HCT116 (cell line): ENCODE measurements around the gene NSMCE1. TPM values are rescaled to one million over a fixed set of nuclear protein-coding genes. Genes with fewer than 3 reads are reported as not detected.

Experiments used
- ATAC-seq: fragments of 200-7000 bp; cut with Tn5 transposase; 2 replicates; pipeline ENCODE4 v1.9.1; 2020; ENCODE audit warnings: mild to moderate bottlenecking, moderate library complexity
- BruUV-seq: library from RNA; stranded (reverse); fragments of 400-500 nt; replicated peaks from 2 replicates; lab custom pipeline; 2021; lab: Mats Ljungman, UMichigan
- CTCF ChIA-PET: fragments of 300-600 bp; sonication (Branson Sonifier 250); formaldehyde crosslinking; loops from one replicate; lab custom pipeline; 2021; ENCODE audit warnings: antibody characterized with exemption; lab: Charles Lee
- POLR2A ChIA-PET: fragments of 300-600, 350-600 bp; sonication (Branson Sonifier 250); formaldehyde crosslinking; loops from one replicate; lab custom pipeline; 2021; ENCODE audit warnings: antibody characterized with exemption; lab: Charles Lee
- RAD21 ChIA-PET, 2 experiments: fragments of 300-600 bp; sonication (Branson Sonifier 250); formaldehyde crosslinking; loops; one replicate each; lab custom pipeline; 2023; ENCODE audit warnings: low total read pairs in 2 of 2; ENCODE audit not compliant: uncharacterized antibody in 2 of 2, unreplicated experiment in 2 of 2, low non-redundant PET in 1 of 2; lab: Charles Lee
- DNase-seq: peaks from one replicate; pipeline ENCODE4 v3.0.0-alpha.2; 2010; ENCODE audit warnings: low read depth, low spot score
- H2AFZ ChIP-seq: fragments of 200-600 bp; shearing (Covaris generic), sonication (generic); 2 replicates; pipeline ENCODE4 v1.6.1; 2017; ENCODE audit warnings: low read depth, mixed run types, mixed read lengths, antibody characterized with exemption, low read length; ENCODE audit not compliant: poor library complexity, severe bottlenecking
- H3K27ac ChIP-seq: 2 replicates; pipeline ENCODE4 v1.5.1; 2012; ENCODE audit warnings: low read depth, low read length
- H3K27me3 ChIP-seq: fragments of 200-600 bp; sonication (generic); 2 replicates; pipeline ENCODE4 v1.6.1; 2016; ENCODE audit warnings: mixed run types, low read length, mixed read lengths; ENCODE audit not compliant: insufficient read depth
- H3K36me3 ChIP-seq, 2 experiments: fragments of 200-500 bp in 1 of 2; fragments of 200-600 bp in 1 of 2; sonication (Bioruptor generic) in 1 of 2; sonication (generic) in 1 of 2; 2 replicates each; pipeline versions ENCODE4 v1.5.1 to v1.6.1; 2014 to 2016; ENCODE audit warnings: low read length in 2 of 2, inconsistent platforms in 1 of 2, mixed read lengths in 1 of 2, mixed run types in 1 of 2; ENCODE audit not compliant: insufficient read depth in 2 of 2, control insufficient read depth in 1 of 2
- H3K4me1 ChIP-seq, 2 experiments: fragments of 200-600 bp in 1 of 2; sonication (generic) in 1 of 2; 2 replicates each; pipeline versions ENCODE4 v1.5.1 to v1.6.1; 2012 to 2017; ENCODE audit warnings: low read length in 2 of 2, inconsistent platforms in 1 of 2, mild to moderate bottlenecking in 1 of 2, mixed read lengths in 1 of 2, mixed run types in 1 of 2, moderate library complexity in 1 of 2; ENCODE audit not compliant: insufficient read depth in 2 of 2, control insufficient read depth in 1 of 2
- H3K4me2 ChIP-seq: fragments of 200-600 bp; sonication (generic); 2 replicates; pipeline ENCODE4 v1.6.1; 2017; ENCODE audit warnings: mixed run types, low read length, mixed read lengths
- H3K4me3 ChIP-seq, 2 experiments: fragments of 200-600 bp in 1 of 2; sonication (generic) in 1 of 2; replicated peaks in 1 of 2; 2 replicates each; pipeline ENCODE4 v1.5.1; 2011 to 2016; ENCODE audit warnings: low read length in 2 of 2, control low read depth in 1 of 2, low read depth in 1 of 2, mild to moderate bottlenecking in 1 of 2, mixed read lengths in 1 of 2, mixed run types in 1 of 2
- H3K79me2 ChIP-seq: fragments of 200-600 bp; sonication (generic); 2 replicates; pipeline ENCODE4 v1.6.1; 2017; ENCODE audit warnings: mild to moderate bottlenecking, mixed run types, low read length, moderate library complexity, mixed read lengths; ENCODE audit not compliant: insufficient read depth
- H3K9ac ChIP-seq: fragments of 200-600 bp; sonication (generic); 2 replicates; pipeline ENCODE4 v1.6.1; 2016; ENCODE audit warnings: low read length, mixed read lengths
- H3K9me2 ChIP-seq: fragments of 200-600 bp; sonication (generic), shearing (Covaris generic); 2 replicates; pipeline ENCODE4 v1.6.1; 2017; ENCODE audit warnings: mixed run types, mild to moderate bottlenecking, moderate library complexity; ENCODE audit not compliant: insufficient read depth
- H3K9me3 ChIP-seq, 2 experiments: fragments of 200-500 bp in 1 of 2; fragments of 200-600 bp in 1 of 2; sonication (Bioruptor generic) in 1 of 2; sonication (generic) in 1 of 2; 2 replicates each; pipeline ENCODE4 v1.6.1; 2014 to 2017; ENCODE audit warnings: low read length in 2 of 2, mixed read lengths in 2 of 2, inconsistent platforms in 1 of 2, low read depth in 1 of 2, mild to moderate bottlenecking in 1 of 2, mixed run types in 1 of 2, moderate library complexity in 1 of 2; ENCODE audit not compliant: control insufficient read depth in 1 of 2, insufficient read depth in 1 of 2
- H4K20me1 ChIP-seq: fragments of 200-600 bp; sonication (generic), shearing (Covaris generic); 2 replicates; pipeline ENCODE4 v1.6.1; 2017; ENCODE audit warnings: mixed run types, mild to moderate bottlenecking, moderate library complexity; ENCODE audit not compliant: insufficient read depth
- CEBPB ChIP-seq: IDR thresholded peaks from 2 replicates; pipeline ENCODE4 v1.6.1; 2012; ENCODE audit warnings: low read depth
- ELF1 ChIP-seq: IDR thresholded peaks from 2 replicates; pipeline ENCODE4 v1.6.1; 2012; ENCODE audit warnings: low read depth, borderline replicate concordance
- EZH2 ChIP-seq: fragments of 200-600 bp; sonication (generic); IDR thresholded peaks from 2 replicates; pipeline ENCODE4 v1.6.1; 2017; ENCODE audit warnings: antibody characterized with exemption, mixed run types
- EZH2phosphoT487 ChIP-seq: fragments of 200-600 bp; IDR thresholded peaks from 2 replicates; pipeline ENCODE4 v1.6.1; 2018; ENCODE audit warnings: antibody characterized with exemption, borderline replicate concordance
- FOSL1 ChIP-seq: IDR thresholded peaks from 2 replicates; pipeline ENCODE4 v1.6.1; 2012; ENCODE audit warnings: low read depth
- JUND ChIP-seq: IDR thresholded peaks from 2 replicates; pipeline ENCODE4 v1.6.1; 2012
- POLR2AphosphoS5 ChIP-seq: IDR thresholded peaks from 2 replicates; pipeline ENCODE4 v1.6.1; 2011; ENCODE audit warnings: mild to moderate bottlenecking, low read depth, low read length, moderate library complexity
- RAD21 ChIP-seq: IDR thresholded peaks from 2 replicates; pipeline ENCODE4 v1.6.1; 2012; ENCODE audit warnings: low read depth, mild to moderate bottlenecking
- SIN3A ChIP-seq: IDR thresholded peaks from 2 replicates; pipeline ENCODE4 v1.6.1; 2012; ENCODE audit warnings: low read depth
- SP1 ChIP-seq: IDR thresholded peaks from 2 replicates; pipeline ENCODE4 v1.6.1; 2012; ENCODE audit warnings: low read depth
- SRF ChIP-seq: IDR thresholded peaks from 2 replicates; pipeline ENCODE4 v1.6.1; 2012; ENCODE audit warnings: low read depth
- TCF7L2 ChIP-seq: IDR thresholded peaks from 2 replicates; pipeline ENCODE4 v1.7.0; 2011; ENCODE audit warnings: borderline replicate concordance, inconsistent platforms; ENCODE audit not compliant: insufficient read depth, insufficient read length; ENCODE audit errors: extremely low read depth
- YY1 ChIP-seq: IDR thresholded peaks from 2 replicates; pipeline ENCODE4 v1.6.1; 2011; ENCODE audit warnings: low read length, low read depth, moderate library complexity, mild to moderate bottlenecking; ENCODE audit not compliant: insufficient replicate concordance; ENCODE audit errors: extremely low read depth
- ZFX ChIP-seq: fragments of 450-650 bp; IDR thresholded peaks from 2 replicates; pipeline ENCODE4 v1.6.1; 2017
- ZNF274 ChIP-seq: fragments of 200-500 bp; sonication (Bioruptor generic); IDR thresholded peaks from 2 replicates; pipeline ENCODE4 v1.6.1; 2014; ENCODE audit warnings: mild to moderate bottlenecking, low read depth, low read length, inconsistent platforms
- intact Hi-C: fragments of 100-400 bp; cut with micrococcal nuclease; formaldehyde crosslinking; loops from 2 replicates; pipeline ENCODE4 v1.10.0; 2022
- total RNA-seq: library from RNA; stranded (reverse); gene quantifications from one replicate; pipeline ENCODE4 v1.2.1, GENCODE V29; 2021; ENCODE audit not compliant: unreplicated experiment
- TF ChIP-seq, protein P1 (sequence below): IDR thresholded peaks from 2 replicates; pipeline ENCODE4 v1.6.1; 2011; ENCODE audit warnings: mild to moderate bottlenecking, low read length, moderate library complexity; ENCODE audit not compliant: insufficient replicate concordance; ENCODE audit errors: extremely low read depth
- TF ChIP-seq, protein P2 (sequence below): IDR thresholded peaks from 2 replicates; pipeline ENCODE4 v1.6.1; 2012
- TF ChIP-seq, protein P3 (sequence below), 3 experiments: fragments of 200-600 bp in 1 of 3; sonication (generic) in 1 of 3; IDR thresholded peaks in 2 of 3; conservative IDR thresholded peaks in 1 of 3; 2 replicates each; pipeline ENCODE4 v1.5.1; 2012 to 2017; ENCODE audit warnings: low read depth in 2 of 3, low read length in 2 of 3, antibody characterized with exemption in 1 of 3, borderline replicate concordance in 1 of 3, control low read depth in 1 of 3, mild to moderate bottlenecking in 1 of 3, mixed read lengths in 1 of 3, mixed run types in 1 of 3, moderate library complexity in 1 of 3; ENCODE audit not compliant: insufficient read depth in 1 of 3
- TF ChIP-seq, protein P4 (sequence below): IDR thresholded peaks from 2 replicates; pipeline ENCODE4 v1.6.1; 2012; ENCODE audit warnings: low read depth
- TF ChIP-seq, protein P5 (sequence below): IDR thresholded peaks from 2 replicates; pipeline ENCODE4 v1.6.1; 2012

NSMCE1 gene
- total RNA-seq, 1 experiment from 2014 or later, result 85.6 TPM

DNA sequence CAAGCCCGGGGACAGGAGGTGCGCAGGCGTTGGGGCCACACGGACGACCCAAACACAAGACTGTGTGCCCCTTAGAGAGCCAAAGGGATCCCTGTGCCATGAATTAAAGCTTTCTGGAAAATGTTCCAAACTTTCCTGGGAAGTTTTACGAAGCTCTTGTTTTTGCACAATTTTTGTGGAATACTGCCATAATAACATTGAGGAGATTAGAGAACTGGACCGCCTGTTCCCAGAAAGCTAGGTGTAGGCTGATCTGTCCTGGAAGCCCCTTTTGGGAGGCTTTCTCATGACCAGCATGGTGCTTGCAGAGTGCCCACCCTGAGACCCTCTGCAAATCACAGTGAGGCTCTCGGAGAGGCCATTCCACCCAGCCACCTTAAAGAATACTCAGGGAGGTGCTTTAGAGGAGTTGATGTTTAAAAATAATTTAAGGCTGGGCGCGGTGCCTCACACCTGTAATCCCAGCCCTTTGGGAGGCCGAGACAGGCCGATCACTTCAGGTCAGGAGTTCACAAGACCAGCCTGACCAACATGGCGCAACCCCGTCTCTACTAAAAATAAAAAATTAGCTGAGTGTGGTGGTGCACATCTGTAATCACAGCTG, 64.2 kb downstream of the NSMCE1 start:
- ChIA-PET RAD21 (no interaction called here), CTCF (interaction anchor here (1.0 to 1.8 kb wide), 5 partner anchors 11 to 168 kb away, joined by 3 to 21 read pairs (median 6); no protein-coding TSS in a partner anchor)
- H3K4me3 ChIP-seq, result peak overlapping the region; percentile 84 to 93
- peak overlapping the region; percentile 88 for H3K4me2 ChIP-seq
- no peaks in the 10 kb centered on the region for H3K36me3 ChIP-seq
- H3K79me2 ChIP-seq, result no peaks in the 10 kb centered on the region
- peaks cover 20 to 26% of the 10 kb centered on the region in 2 experiments for H3K4me1 ChIP-seq
- H2AFZ ChIP-seq, result no peak overlapping the region
- H3K27ac ChIP-seq, result peak overlapping the region; percentile 81
- no peaks in the 10 kb centered on the region for H4K20me1 ChIP-seq
- H3K9ac ChIP-seq, result peak overlapping the region; percentile 84
- no peaks in the 10 kb centered on the region for H3K27me3 ChIP-seq
- TSS peak; percentile 79 for BruUV-seq
- intact Hi-C loops, result no loop called here
- DNase-seq, result no peak
- no peaks in the 10 kb centered on the region for H3K9me2 ChIP-seq
- H3K9me3 ChIP-seq, result no peaks in the 10 kb centered on the region
- TF ChIP-seq RAD21 (no peak), EZH2 (no peak), ZNF274 (no peak), SIN3A (no peak), EZH2phosphoT487 (no peak), ELF1 (no peak), JUND (no peak), YY1 (no peak), FOSL1 (no peak), POLR2AphosphoS5 (no peak), SP1 (no peak), SRF (no peak), CEBPB (no peak), TCF7L2 (no peak), ZFX (no peak)
- TF ChIP-seq, protein P1, sequence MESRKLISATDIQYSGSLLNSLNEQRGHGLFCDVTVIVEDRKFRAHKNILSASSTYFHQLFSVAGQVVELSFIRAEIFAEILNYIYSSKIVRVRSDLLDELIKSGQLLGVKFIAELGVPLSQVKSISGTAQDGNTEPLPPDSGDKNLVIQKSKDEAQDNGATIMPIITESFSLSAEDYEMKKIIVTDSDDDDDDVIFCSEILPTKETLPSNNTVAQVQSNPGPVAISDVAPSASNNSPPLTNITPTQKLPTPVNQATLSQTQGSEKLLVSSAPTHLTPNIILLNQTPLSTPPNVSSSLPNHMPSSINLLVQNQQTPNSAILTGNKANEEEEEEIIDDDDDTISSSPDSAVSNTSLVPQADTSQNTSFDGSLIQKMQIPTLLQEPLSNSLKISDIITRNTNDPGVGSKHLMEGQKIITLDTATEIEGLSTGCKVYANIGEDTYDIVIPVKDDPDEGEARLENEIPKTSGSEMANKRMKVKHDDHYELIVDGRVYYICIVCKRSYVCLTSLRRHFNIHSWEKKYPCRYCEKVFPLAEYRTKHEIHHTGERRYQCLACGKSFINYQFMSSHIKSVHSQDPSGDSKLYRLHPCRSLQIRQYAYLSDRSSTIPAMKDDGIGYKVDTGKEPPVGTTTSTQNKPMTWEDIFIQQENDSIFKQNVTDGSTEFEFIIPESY, result no peak
- TF ChIP-seq, protein P2, sequence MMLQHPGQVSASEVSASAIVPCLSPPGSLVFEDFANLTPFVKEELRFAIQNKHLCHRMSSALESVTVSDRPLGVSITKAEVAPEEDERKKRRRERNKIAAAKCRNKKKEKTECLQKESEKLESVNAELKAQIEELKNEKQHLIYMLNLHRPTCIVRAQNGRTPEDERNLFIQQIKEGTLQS, result no peak
- TF ChIP-seq, protein P3, sequence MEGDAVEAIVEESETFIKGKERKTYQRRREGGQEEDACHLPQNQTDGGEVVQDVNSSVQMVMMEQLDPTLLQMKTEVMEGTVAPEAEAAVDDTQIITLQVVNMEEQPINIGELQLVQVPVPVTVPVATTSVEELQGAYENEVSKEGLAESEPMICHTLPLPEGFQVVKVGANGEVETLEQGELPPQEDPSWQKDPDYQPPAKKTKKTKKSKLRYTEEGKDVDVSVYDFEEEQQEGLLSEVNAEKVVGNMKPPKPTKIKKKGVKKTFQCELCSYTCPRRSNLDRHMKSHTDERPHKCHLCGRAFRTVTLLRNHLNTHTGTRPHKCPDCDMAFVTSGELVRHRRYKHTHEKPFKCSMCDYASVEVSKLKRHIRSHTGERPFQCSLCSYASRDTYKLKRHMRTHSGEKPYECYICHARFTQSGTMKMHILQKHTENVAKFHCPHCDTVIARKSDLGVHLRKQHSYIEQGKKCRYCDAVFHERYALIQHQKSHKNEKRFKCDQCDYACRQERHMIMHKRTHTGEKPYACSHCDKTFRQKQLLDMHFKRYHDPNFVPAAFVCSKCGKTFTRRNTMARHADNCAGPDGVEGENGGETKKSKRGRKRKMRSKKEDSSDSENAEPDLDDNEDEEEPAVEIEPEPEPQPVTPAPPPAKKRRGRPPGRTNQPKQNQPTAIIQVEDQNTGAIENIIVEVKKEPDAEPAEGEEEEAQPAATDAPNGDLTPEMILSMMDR (IDR thresholded peaks at IDR 0.05 in 2 of 3, conservative IDR thresholded peaks at IDR 0.05 in 1 of 3; ENCODE audit: borderline replicate concordance in 1 of 3, insufficient read depth in 1 of 3, low read depth in 2 of 3, low read length in 2 of 3), result no peak
- TF ChIP-seq, protein P4, sequence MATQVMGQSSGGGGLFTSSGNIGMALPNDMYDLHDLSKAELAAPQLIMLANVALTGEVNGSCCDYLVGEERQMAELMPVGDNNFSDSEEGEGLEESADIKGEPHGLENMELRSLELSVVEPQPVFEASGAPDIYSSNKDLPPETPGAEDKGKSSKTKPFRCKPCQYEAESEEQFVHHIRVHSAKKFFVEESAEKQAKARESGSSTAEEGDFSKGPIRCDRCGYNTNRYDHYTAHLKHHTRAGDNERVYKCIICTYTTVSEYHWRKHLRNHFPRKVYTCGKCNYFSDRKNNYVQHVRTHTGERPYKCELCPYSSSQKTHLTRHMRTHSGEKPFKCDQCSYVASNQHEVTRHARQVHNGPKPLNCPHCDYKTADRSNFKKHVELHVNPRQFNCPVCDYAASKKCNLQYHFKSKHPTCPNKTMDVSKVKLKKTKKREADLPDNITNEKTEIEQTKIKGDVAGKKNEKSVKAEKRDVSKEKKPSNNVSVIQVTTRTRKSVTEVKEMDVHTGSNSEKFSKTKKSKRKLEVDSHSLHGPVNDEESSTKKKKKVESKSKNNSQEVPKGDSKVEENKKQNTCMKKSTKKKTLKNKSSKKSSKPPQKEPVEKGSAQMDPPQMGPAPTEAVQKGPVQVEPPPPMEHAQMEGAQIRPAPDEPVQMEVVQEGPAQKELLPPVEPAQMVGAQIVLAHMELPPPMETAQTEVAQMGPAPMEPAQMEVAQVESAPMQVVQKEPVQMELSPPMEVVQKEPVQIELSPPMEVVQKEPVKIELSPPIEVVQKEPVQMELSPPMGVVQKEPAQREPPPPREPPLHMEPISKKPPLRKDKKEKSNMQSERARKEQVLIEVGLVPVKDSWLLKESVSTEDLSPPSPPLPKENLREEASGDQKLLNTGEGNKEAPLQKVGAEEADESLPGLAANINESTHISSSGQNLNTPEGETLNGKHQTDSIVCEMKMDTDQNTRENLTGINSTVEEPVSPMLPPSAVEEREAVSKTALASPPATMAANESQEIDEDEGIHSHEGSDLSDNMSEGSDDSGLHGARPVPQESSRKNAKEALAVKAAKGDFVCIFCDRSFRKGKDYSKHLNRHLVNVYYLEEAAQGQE, result no peak
- TF ChIP-seq, protein P5, sequence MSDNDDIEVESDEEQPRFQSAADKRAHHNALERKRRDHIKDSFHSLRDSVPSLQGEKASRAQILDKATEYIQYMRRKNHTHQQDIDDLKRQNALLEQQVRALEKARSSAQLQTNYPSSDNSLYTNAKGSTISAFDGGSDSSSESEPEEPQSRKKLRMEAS, result no peak
- TF ChIP-seq, all 23 proteins: peak for 0
- POLR2A ChIA-PET, result interaction anchor here (0.9 to 1.4 kb wide), 13 partner anchors 13 to 223 kb away, joined by 3 to 6 read pairs (median 3); no protein-coding TSS in a partner anchor
- ATAC-seq, result no peak
